ENCODE measurements around the gene ASB18.

Gene ASB18

DNA sequence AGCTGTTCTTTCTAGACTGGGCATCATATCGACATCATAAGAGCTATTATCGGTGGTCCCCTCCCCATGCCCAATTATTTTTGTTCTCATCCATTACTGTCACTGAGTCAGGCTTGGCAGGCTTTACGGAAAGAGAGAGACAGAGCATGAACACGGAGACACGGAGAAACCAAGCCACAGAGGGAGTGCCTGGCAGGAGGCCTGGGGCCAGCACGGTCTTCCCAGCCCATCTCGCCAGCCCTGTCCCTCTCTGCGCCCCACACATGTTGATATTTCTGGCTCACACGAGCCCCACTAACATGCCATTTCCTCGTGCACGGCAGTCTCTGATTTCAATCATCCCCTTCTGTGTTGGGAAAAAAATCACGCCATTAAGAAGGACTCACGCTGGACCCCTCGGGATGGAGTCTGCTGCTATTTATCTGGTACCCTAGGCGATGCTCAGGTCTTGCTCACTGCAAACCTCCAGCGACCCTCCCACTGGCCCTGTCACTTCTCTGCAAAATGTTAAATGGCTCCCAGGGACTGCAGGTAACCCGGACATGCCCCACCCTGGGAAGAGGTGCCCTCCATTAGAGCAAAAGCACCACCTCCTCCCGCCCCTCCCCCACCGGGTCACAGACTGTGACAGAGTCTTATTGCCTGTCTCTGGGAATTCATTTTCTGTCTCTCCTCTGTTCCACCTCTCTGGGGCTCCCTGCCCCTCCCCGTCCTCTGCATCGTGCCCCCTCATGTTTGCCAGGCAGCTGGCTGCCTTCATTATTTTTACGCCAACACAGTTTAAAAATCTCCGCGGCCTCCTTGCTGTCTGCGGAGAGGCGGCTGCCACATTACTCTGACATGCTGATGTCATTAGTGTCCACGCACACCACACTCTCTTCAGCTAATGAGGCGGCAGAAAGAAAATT, 55.9 kb downstream of the ASB18 start:
- H3K27me3 ChIP-seq (ENCODE audit: control insufficient read depth, insufficient read depth, low read length), result no peaks in the 10 kb centered on the region

DNA sequence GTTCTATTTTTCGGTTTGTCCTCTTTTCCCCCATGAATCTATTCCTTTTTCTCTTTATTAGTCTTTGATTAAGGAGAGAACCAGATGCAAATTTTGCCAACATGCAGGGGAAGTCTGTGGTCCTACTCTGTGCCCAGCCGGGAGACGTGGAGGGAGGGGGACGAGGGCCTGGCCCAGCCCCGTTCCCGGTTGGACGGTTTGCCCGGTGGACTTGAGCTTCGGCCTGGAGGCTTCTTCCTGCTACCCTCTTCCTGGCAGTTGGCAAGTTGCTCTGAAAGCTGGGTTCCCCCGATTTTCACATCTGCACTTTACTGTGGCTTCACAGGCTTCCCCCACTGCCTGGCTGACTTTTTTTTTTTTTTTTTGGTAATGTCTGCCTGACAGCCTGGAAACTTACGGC, 56.7 kb downstream of the ASB18 start:
- H3K27ac ChIP-seq (ENCODE audit: low read depth, low read length), result no peak overlapping the region
- no peak overlapping the region for H3K4me3 ChIP-seq (ENCODE audit: low read depth, low read length)
- no peak overlapping the region for H3K9ac ChIP-seq (ENCODE audit: low read depth, low read length)
- H3K4me1 ChIP-seq (ENCODE audit: control insufficient read depth, insufficient read depth, low read length), result no peaks in the 10 kb centered on the region
- H3K27me3 ChIP-seq (ENCODE audit: control insufficient read depth, insufficient read depth, low read length), result no peaks in the 10 kb centered on the region
- no peaks in the 10 kb centered on the region for H3K36me3 ChIP-seq (ENCODE audit: control insufficient read depth, insufficient read depth, low read length)
- H3K9me3 ChIP-seq (ENCODE audit: control insufficient read depth, insufficient read depth, low read length), result no peaks in the 10 kb centered on the region

More for the DNA sequence above, 55.9 kb downstream of the ASB18 start:
- H3K36me3 ChIP-seq (ENCODE audit: control insufficient read depth, insufficient read depth, low read length), result no peaks in the 10 kb centered on the region
- no peak overlapping the region for H3K4me3 ChIP-seq (ENCODE audit: low read depth, low read length)
- no peak overlapping the region for H3K27ac ChIP-seq (ENCODE audit: low read depth, low read length)
- H3K9ac ChIP-seq (ENCODE audit: low read depth, low read length), result no peak overlapping the region
- no peaks in the 10 kb centered on the region for H3K4me1 ChIP-seq (ENCODE audit: control insufficient read depth, insufficient read depth, low read length)
- no peaks in the 10 kb centered on the region for H3K9me3 ChIP-seq (ENCODE audit: control insufficient read depth, insufficient read depth, low read length)

DNA sequence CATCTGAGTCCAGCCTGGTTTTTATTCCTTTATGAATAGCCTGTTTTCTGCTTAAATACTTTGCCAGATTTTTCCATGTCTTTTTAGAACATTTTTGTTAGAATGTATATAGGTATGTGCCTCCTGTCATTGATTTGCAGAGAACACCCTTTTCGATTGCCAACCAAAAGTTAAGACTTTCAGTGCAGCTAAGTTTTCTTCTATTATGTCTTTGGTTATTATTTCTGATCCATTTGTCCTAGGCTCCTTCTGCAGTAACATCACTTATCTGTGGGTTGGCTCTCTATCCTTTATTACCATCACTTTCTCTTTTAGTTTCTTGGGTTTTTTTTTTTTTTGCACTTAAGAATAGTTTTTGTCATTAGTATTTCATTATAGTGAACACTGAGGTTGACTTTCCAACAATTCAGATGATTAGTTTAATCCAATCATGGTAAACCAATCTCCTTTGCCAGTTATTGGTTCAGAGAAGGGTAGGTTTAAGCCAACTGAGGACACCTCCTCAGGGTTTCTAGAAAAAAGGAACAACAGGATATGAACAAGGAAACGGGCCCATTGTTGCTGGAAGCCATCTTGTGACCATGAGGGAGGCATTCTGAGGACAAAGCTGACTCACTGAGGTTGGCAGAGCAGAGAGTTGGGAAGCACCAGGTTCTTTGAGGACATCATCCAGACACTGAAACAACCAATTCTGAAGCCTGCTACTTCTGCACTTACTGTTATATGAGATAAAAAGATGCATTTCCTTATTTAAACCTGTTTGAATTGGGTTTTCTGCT, 58.1 kb downstream of the ASB18 start:
- no peaks in the 10 kb centered on the region for H3K4me1 ChIP-seq (ENCODE audit: control insufficient read depth, insufficient read depth, low read length)
- H3K27ac ChIP-seq (ENCODE audit: low read depth, low read length), result no peak overlapping the region
- no peaks in the 10 kb centered on the region for H3K27me3 ChIP-seq (ENCODE audit: control insufficient read depth, insufficient read depth, low read length)
- no peaks in the 10 kb centered on the region for H3K9me3 ChIP-seq (ENCODE audit: control insufficient read depth, insufficient read depth, low read length)
- H3K9ac ChIP-seq (ENCODE audit: low read depth, low read length), result no peak overlapping the region
- no peaks in the 10 kb centered on the region for H3K36me3 ChIP-seq (ENCODE audit: control insufficient read depth, insufficient read depth, low read length)
- H3K4me3 ChIP-seq (ENCODE audit: low read depth, low read length), result no peak overlapping the region

DNA sequence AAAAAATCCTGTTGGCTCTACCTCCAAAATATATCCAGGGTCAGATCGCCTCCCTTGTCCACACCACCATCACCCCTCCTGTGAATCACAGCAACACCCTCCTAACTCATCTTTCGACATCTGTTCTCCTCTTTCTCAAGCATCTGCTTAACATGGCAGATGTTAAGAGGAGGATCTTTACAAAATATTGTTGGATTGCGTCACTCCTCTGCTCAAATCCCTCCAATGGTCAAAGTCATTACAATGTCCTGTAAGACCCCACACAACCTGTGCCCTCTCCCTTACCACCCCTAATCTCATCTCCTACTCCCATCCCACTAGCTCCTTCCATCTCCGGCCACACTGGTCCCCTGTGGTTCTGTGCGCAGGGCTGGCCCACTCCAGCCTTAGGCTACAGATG, 59.3 kb downstream of the ASB18 start:
- Histone ChIP-seq H3K27ac (ENCODE audit: low read depth, low read length) (no peak overlapping the region), H3K9ac (ENCODE audit: low read depth, low read length) (no peak overlapping the region), H3K9me3 (ENCODE audit: control insufficient read depth, insufficient read depth, low read length) (no peaks in the 10 kb centered on the region), H3K27me3 (ENCODE audit: control insufficient read depth, insufficient read depth, low read length) (no peaks in the 10 kb centered on the region), H3K4me1 (ENCODE audit: control insufficient read depth, insufficient read depth, low read length) (no peaks in the 10 kb centered on the region), H3K36me3 (ENCODE audit: control insufficient read depth, insufficient read depth, low read length) (no peaks in the 10 kb centered on the region), H3K4me3 (ENCODE audit: low read depth, low read length) (no peak overlapping the region)

DNA sequence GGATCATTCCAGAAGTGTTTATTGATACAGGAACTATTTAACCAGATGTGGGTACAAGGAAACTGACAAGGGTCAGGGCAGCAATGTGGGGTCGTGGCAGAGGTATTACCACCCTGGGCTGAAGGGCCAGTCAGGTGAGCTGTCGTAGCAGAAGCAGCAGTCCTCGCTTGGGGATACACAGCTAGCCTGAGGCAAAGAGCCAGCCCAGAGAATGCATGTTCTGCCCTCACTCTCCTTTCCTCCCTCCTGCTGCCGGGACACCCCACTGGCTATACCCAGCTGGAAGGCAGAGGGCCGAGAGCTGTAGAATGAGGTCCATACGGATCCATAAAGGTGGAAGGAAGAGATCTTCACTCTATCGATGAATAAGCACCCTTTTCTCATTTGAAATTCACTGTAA, 63.8 kb downstream of the ASB18 start:
- no peaks in the 10 kb centered on the region for H3K9me3 ChIP-seq (ENCODE audit: control insufficient read depth, insufficient read depth, low read length)
- H3K9ac ChIP-seq (ENCODE audit: low read depth, low read length), result no peak overlapping the region
- H3K27ac ChIP-seq (ENCODE audit: low read depth, low read length), result no peak overlapping the region
- H3K4me3 ChIP-seq (ENCODE audit: low read depth, low read length), result no peak overlapping the region
- H3K27me3 ChIP-seq (ENCODE audit: control insufficient read depth, insufficient read depth, low read length), result no peaks in the 10 kb centered on the region
- H3K36me3 ChIP-seq (ENCODE audit: control insufficient read depth, insufficient read depth, low read length), result no peaks in the 10 kb centered on the region
- H3K4me1 ChIP-seq (ENCODE audit: control insufficient read depth, insufficient read depth, low read length), result no peaks in the 10 kb centered on the region

DNA sequence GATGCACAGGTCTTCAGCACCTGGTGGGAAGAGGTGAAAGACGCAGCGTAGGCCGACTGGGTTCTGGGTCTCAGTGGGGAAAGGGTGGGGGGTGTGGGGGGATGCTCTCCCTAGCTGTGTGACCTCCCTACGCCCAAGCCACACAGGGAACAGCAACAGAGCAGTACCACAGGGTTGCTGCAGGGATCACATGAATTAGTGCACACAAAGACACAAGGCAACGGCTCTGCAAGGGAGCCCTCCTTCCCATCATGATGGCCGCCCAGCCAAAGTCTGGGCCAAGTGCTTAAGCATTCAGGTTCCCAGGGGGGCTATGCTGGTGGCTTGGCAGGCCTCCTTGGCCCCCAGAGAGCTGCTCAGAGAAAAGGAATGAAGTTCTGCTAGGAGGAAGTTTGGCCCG, 67.8 kb downstream of the ASB18 start:
- Histone ChIP-seq H3K4me1 (ENCODE audit: control insufficient read depth, insufficient read depth, low read length) (no peaks in the 10 kb centered on the region), H3K9me3 (ENCODE audit: control insufficient read depth, insufficient read depth, low read length) (no peaks in the 10 kb centered on the region), H3K4me3 (ENCODE audit: low read depth, low read length) (no peak overlapping the region), H3K36me3 (ENCODE audit: control insufficient read depth, insufficient read depth, low read length) (no peaks in the 10 kb centered on the region), H3K27ac (ENCODE audit: low read depth, low read length) (no peak overlapping the region), H3K27me3 (ENCODE audit: control insufficient read depth, insufficient read depth, low read length) (no peaks in the 10 kb centered on the region), H3K9ac (ENCODE audit: low read depth, low read length) (no peak overlapping the region)

DNA sequence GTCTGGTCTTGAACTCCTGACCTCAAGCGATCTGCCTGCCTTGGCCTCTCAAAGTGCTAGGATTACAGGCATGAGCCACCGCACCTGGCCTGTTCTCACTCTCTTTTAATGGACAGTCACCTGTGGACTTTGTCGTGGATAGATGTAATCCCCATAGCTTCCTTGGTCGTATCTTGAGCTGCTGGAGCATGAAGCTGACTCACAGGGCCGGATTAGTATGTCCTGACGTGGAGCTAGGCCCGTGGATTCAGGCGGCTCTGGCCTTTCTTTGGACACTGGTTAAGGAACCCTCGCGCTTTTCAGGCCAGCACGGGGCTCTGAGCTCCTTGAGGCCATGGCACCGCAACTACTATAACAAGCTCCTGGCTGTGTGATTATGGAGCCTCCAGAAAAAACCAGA, 68.5 kb downstream of the ASB18 start:
- Histone ChIP-seq H3K4me3 (ENCODE audit: low read depth, low read length) (no peak overlapping the region), H3K36me3 (ENCODE audit: control insufficient read depth, insufficient read depth, low read length) (no peaks in the 10 kb centered on the region), H3K27me3 (ENCODE audit: control insufficient read depth, insufficient read depth, low read length) (no peaks in the 10 kb centered on the region), H3K27ac (ENCODE audit: low read depth, low read length) (no peak overlapping the region), H3K9me3 (ENCODE audit: control insufficient read depth, insufficient read depth, low read length) (no peaks in the 10 kb centered on the region; the same call in 1 of the 2 replicates), H3K4me1 (ENCODE audit: control insufficient read depth, insufficient read depth, low read length) (no peaks in the 10 kb centered on the region), H3K9ac (ENCODE audit: low read depth, low read length) (no peak overlapping the region)

DNA sequence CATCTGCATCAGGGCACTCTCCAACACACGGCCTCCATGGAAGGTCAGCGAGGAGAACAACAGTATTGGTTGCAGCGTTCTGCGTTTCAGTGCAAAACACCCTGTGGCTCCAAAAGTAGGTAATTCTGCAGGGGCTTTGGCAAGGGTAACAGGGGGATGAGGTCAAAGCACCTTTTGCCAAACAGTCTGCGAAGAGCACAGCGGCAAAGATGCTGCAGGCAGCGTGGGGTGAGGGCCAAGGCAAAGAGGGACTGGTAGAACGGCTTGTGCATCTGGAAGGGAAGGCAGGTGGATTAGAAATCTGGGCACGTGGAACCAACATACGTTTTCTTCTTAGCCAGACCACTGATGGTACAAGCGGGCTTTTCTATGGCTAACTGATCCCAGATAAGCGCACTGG, 69.4 kb downstream of the ASB18 start:
- H3K36me3 ChIP-seq (ENCODE audit: control insufficient read depth, insufficient read depth, low read length), result no peaks in the 10 kb centered on the region
- no peaks in the 10 kb centered on the region; the same call in 1 of the 2 replicates for H3K9me3 ChIP-seq (ENCODE audit: control insufficient read depth, insufficient read depth, low read length)
- H3K9ac ChIP-seq (ENCODE audit: low read depth, low read length), result no peak overlapping the region
- H3K27ac ChIP-seq (ENCODE audit: low read depth, low read length), result no peak overlapping the region
- no peaks in the 10 kb centered on the region for H3K4me1 ChIP-seq (ENCODE audit: control insufficient read depth, insufficient read depth, low read length)
- no peaks in the 10 kb centered on the region for H3K27me3 ChIP-seq (ENCODE audit: control insufficient read depth, insufficient read depth, low read length)
- no peak overlapping the region for H3K4me3 ChIP-seq (ENCODE audit: low read depth, low read length)

DNA sequence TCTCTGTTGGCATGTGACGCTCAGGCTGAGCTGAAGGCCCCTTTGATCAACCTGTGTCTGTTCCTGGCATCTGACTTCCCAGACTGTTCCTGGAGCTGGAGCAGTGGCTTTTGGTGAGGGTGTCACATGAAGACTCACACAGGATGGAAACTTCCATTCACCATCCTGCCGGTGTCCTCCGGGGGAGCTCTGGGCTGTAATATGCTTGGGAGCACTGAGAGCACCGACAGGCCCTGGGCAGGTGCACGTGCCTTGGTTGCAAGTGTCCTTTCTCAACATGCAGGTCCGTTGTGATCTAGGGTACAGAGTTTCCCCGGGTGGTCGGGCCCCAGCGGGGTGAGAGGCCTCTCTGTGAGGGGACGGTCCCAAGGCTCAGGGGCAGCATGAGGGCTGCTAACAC, 71.2 kb downstream of the ASB18 start:
- H3K9me3 ChIP-seq (ENCODE audit: control insufficient read depth, insufficient read depth, low read length), result no peaks in the 10 kb centered on the region; the same call in 1 of the 2 replicates
- no peak overlapping the region for H3K27ac ChIP-seq (ENCODE audit: low read depth, low read length)
- H3K36me3 ChIP-seq (ENCODE audit: control insufficient read depth, insufficient read depth, low read length), result no peaks in the 10 kb centered on the region
- H3K4me1 ChIP-seq (ENCODE audit: control insufficient read depth, insufficient read depth, low read length), result no peaks in the 10 kb centered on the region
- H3K27me3 ChIP-seq (ENCODE audit: control insufficient read depth, insufficient read depth, low read length), result no peaks in the 10 kb centered on the region
- H3K9ac ChIP-seq (ENCODE audit: low read depth, low read length), result no peak overlapping the region
- no peak overlapping the region for H3K4me3 ChIP-seq (ENCODE audit: low read depth, low read length)

DNA sequence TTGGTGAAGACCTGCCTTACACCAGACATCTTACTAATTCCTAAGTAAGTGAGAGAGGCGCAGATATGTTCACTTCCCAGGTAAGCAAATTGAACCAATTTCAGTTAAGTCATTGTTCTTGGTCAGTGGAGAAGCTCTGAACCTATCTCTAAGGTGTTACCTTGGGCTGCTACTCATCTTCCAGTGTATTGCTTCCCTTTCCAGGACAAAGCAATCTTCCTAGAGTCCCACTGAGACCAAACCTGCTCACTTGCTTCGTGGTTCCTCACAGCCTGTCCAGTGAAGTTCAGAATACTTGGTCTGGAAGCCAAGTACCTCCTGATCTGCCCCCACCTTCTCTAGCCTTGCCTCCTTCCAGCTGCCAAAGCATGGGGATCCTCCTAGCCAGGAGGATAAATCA, 73.5 kb downstream of the ASB18 start:
- no peak overlapping the region for H3K27ac ChIP-seq (ENCODE audit: low read depth, low read length)
- H3K4me3 ChIP-seq (ENCODE audit: low read depth, low read length), result no peak overlapping the region
- H3K27me3 ChIP-seq (ENCODE audit: control insufficient read depth, insufficient read depth, low read length), result no peaks in the 10 kb centered on the region
- no peaks in the 10 kb centered on the region; the same call in 1 of the 2 replicates for H3K9me3 ChIP-seq (ENCODE audit: control insufficient read depth, insufficient read depth, low read length)
- no peaks in the 10 kb centered on the region for H3K36me3 ChIP-seq (ENCODE audit: control insufficient read depth, insufficient read depth, low read length)
- no peak overlapping the region for H3K9ac ChIP-seq (ENCODE audit: low read depth, low read length)
- no peaks in the 10 kb centered on the region for H3K4me1 ChIP-seq (ENCODE audit: control insufficient read depth, insufficient read depth, low read length)

DNA sequence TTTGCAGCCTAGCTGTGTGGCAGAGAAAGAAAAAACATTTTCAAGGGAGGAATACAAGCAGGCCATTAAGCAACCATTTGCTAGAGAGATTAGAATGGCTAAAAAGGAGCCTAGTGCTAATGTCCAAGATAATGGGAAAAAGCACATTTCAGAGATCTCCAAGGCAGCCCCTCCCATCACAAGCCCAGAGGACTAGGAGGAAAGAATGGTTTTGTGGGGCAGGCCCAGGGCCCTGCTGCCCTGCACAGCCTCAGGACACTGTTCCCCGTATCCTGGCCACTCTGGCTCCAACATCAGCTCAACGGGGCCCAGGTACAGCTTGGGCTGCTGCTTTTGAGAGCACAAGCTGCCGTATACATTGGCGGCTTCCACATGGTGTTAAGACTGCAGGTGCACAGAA, 79.5 kb downstream of the ASB18 start:
- no peak overlapping the region for H3K27ac ChIP-seq (ENCODE audit: low read depth, low read length)
- peaks cover 10% of the 10 kb centered on the region for H3K27me3 ChIP-seq (ENCODE audit: control insufficient read depth, insufficient read depth, low read length)
- H3K36me3 ChIP-seq (ENCODE audit: control insufficient read depth, insufficient read depth, low read length), result no peaks in the 10 kb centered on the region
- H3K9me3 ChIP-seq (ENCODE audit: control insufficient read depth, insufficient read depth, low read length), result no peaks in the 10 kb centered on the region
- H3K4me1 ChIP-seq (ENCODE audit: control insufficient read depth, insufficient read depth, low read length), result peaks cover 7% of the 10 kb centered on the region; the same call in 1 of the 2 replicates
- H3K9ac ChIP-seq (ENCODE audit: low read depth, low read length), result no peak overlapping the region
- H3K4me3 ChIP-seq (ENCODE audit: low read depth, low read length), result no peak overlapping the region
